Osteoblast (primary cell): ENCODE measurements around the gene EPYC. TPM values are rescaled to one million over a fixed set of nuclear protein-coding genes. Genes with fewer than 3 reads are reported as not detected.

Experiments
- DNase-seq: peaks from one replicate; pipeline ENCODE4 v3.0.0; 2011; ENCODE audit warnings: low spot score, mixed read lengths; ENCODE audit not compliant: insufficient read length; ENCODE audit errors: missing footprints
- H2AFZ ChIP-seq: 2 replicates; pipeline ENCODE4 v1.6.0; 2011; ENCODE audit warnings: mild to moderate bottlenecking, low read length
- H3K27ac ChIP-seq: 2 replicates; pipeline ENCODE4 v1.5.1; 2011; ENCODE audit warnings: mild to moderate bottlenecking, low read depth, low read length, moderate library complexity
- H3K27me3 ChIP-seq: 2 replicates; pipeline ENCODE4 v1.6.0; 2012; ENCODE audit warnings: mild to moderate bottlenecking, control low read depth, inconsistent platforms, low read length, moderate library complexity; ENCODE audit not compliant: insufficient read depth
- H3K36me3 ChIP-seq: 2 replicates; pipeline ENCODE4 v1.5.1; 2011; ENCODE audit warnings: mild to moderate bottlenecking, low read length, control low read depth, moderate library complexity; ENCODE audit not compliant: insufficient read depth
- H3K4me1 ChIP-seq: 2 replicates; pipeline ENCODE4 v1.5.1; 2011; ENCODE audit warnings: mild to moderate bottlenecking, low read length, control low read depth, moderate library complexity; ENCODE audit not compliant: insufficient read depth
- H3K4me2 ChIP-seq: 2 replicates; pipeline ENCODE4 v1.6.0; 2011; ENCODE audit warnings: mild to moderate bottlenecking, low read length; ENCODE audit not compliant: insufficient read depth
- H3K4me3 ChIP-seq: fragments of 200-600 bp; sonication (generic); 3 replicates; pipeline ENCODE4 v1.5.1; 2012; ENCODE audit warnings: mild to moderate bottlenecking, low read length, inconsistent platforms; ENCODE audit not compliant: insufficient read depth
- H3K79me2 ChIP-seq: 2 replicates; pipeline ENCODE4 v1.6.0; 2012; ENCODE audit warnings: mild to moderate bottlenecking, low read length, control low read depth, inconsistent platforms; ENCODE audit not compliant: insufficient read depth
- H3K9me3 ChIP-seq: 2 replicates; pipeline ENCODE4 v1.5.1; 2011; ENCODE audit warnings: low read depth, low read length, control low read depth
- H4K20me1 ChIP-seq: 2 replicates; pipeline ENCODE4 v1.6.0; 2012; ENCODE audit warnings: mild to moderate bottlenecking, low read length, control low read depth; ENCODE audit not compliant: insufficient read depth
- CTCF ChIP-seq: IDR thresholded peaks from 2 replicates; pipeline ENCODE4 v1.5.1; 2011; ENCODE audit warnings: mild to moderate bottlenecking, low read depth, low read length, moderate library complexity; ENCODE audit errors: extremely low read depth
- total RNA-seq: library from RNA; depleted of rRNA; stranded (reverse); fragments of >200 nt; gene quantifications from 2 replicates; pipeline ENCODE4 v1.2.3, GENCODE V29; 2012

EPYC gene
- total RNA-seq, 1 donor, result 1.8 TPM

- H4K20me1 ChIP-seq, result no peaks in the 10 kb centered on the region
- H3K79me2 ChIP-seq, result no peaks in the 10 kb centered on the region
- no peak overlapping the region for H3K4me3 ChIP-seq
- no peaks in the 10 kb centered on the region for H3K9me3 ChIP-seq
- DNase-seq, result peak; percentile 22
- H3K27me3 ChIP-seq, result no peaks in the 10 kb centered on the region
- H3K27ac ChIP-seq, result no peak overlapping the region
- no peak overlapping the region for H3K4me2 ChIP-seq
- TF ChIP-seq CTCF, result no peak
- peaks cover 10% of the 10 kb centered on the region for H3K4me1 ChIP-seq
- no peak overlapping the region for H2AFZ ChIP-seq
- no peaks in the 10 kb centered on the region for H3K36me3 ChIP-seq
Measured at GRCh38 chr12:90936230-90937005, 68.4 kb downstream of the EPYC start.

GRCh38 chr12:90925562-90925961 lies 79.2 kb downstream of the EPYC start:
- H3K4me1 ChIP-seq, result peaks cover 14% of the 10 kb centered on the region
- no peak overlapping the region for H3K4me2 ChIP-seq
- no peaks in the 10 kb centered on the region for H3K36me3 ChIP-seq
- no peak overlapping the region for H3K27ac ChIP-seq
- no peaks in the 10 kb centered on the region for H4K20me1 ChIP-seq
- H3K27me3 ChIP-seq, result no peaks in the 10 kb centered on the region
- no peak overlapping the region for H3K4me3 ChIP-seq
- TF ChIP-seq CTCF, result no peak
- no peaks in the 10 kb centered on the region for H3K9me3 ChIP-seq
- no peaks in the 10 kb centered on the region for H3K79me2 ChIP-seq
- DNase-seq, result no peak
- H2AFZ ChIP-seq, result no peak overlapping the region

GRCh38 chr12:90924406-90924805 lies 80.4 kb downstream of the EPYC start:
- no peak overlapping the region for H2AFZ ChIP-seq
- H4K20me1 ChIP-seq, result no peaks in the 10 kb centered on the region
- H3K27ac ChIP-seq, result no peak overlapping the region
- no peaks in the 10 kb centered on the region for H3K36me3 ChIP-seq
- DNase-seq, result no peak
- H3K4me2 ChIP-seq, result no peak overlapping the region
- H3K9me3 ChIP-seq, result no peaks in the 10 kb centered on the region
- H3K79me2 ChIP-seq, result no peaks in the 10 kb centered on the region
- TF ChIP-seq CTCF, result no peak
- H3K4me3 ChIP-seq, result no peak overlapping the region
- H3K4me1 ChIP-seq, result peaks cover 14% of the 10 kb centered on the region
- no peaks in the 10 kb centered on the region for H3K27me3 ChIP-seq

GRCh38 chr12:90922145-90922627 lies 82.6 kb downstream of the EPYC start:
- DNase-seq, result peak; percentile 47
- no peaks in the 10 kb centered on the region for H3K9me3 ChIP-seq
- peak overlapping the region; percentile 24 for H3K4me2 ChIP-seq
- H3K27me3 ChIP-seq, result no peaks in the 10 kb centered on the region
- H3K4me1 ChIP-seq, result peaks cover 14% of the 10 kb centered on the region
- H2AFZ ChIP-seq, result peak overlapping the region; percentile 0
- peak overlapping the region; percentile 64 for H3K27ac ChIP-seq
- no peak for TF ChIP-seq CTCF
- H3K4me3 ChIP-seq, result no peak overlapping the region
- no peaks in the 10 kb centered on the region for H3K79me2 ChIP-seq
- no peaks in the 10 kb centered on the region for H4K20me1 ChIP-seq
- H3K36me3 ChIP-seq, result no peaks in the 10 kb centered on the region
